HG02981 (cell line): ENCODE data around the gene PARD3B.

Source experiments
- ATAC-seq: cut with Tn5 transposase; IDR thresholded peaks from one replicate; pipeline ENCODE4 v1.9.1; 2021; ENCODE audit warnings: mild to moderate bottlenecking, moderate library complexity; ENCODE audit not compliant: unreplicated experiment

PARD3B gene

GRCh38 chr2:205364261-205364660 lies 819.0 kb downstream of the PARD3B start:
- no peak for ATAC-seq

DNA sequence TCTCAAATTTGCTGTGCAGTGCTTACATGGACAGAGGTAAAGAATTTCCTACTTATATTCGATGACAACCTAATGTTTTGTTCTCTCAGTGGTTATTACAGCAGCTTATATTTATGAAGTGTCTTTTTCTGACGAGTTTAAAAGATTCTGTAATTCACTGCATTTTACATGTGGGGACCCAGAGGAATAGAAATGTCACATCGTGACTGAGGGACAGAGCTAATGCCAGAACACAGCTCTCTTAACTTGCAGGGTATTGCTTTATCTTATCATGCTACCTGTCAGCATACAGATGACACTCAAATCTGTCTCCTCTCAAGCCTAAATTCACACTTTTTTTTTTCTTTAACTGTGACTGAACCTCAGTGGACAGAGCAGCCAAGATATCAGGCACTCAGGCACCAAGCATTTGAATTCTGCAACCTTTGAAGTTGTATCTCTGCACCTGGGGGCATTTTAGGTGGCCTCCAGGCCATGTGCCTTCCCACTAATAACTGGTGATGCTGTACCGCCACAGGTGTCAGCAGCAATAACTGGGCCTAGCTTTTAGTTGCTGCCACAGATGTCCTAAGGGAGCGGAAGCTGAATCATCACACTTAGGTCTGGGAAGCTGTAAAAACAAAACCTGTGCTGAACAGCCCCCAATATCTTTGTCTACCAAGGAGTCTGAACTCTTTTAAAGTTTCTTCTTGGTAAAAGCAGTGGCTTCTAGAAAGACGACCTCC lies 821.2 kb downstream of the PARD3B start:
- ATAC-seq: no peak

DNA sequence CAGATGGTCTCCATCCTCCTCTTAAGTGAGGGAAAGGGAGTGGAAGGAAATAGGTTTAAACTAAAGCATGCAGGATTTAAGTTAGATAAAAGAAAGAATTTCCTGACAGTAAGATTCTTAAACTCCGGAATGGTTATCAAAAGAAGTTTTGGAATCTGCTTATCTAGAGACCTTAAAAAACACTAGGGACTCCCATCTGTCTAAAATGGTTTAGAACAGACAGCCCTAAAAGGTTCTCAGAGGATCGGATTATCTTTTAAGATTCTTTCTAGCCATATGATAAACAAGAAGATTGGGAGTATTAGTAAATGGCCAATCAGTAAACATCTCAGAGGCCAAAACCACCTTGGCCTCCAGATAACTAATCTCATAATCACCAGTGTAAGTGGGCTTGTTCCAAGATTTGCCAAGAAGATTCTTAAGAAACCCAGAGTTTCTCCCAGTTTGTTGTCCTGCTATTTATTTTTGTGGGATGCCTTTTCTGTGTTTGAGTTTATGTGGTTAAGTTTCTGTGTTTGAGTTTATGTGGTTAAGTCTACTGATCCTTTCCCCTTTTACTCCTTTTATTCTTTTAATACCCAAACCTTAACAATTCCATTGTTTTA lies 822.2 kb downstream of the PARD3B start:
- no peak for ATAC-seq

DNA sequence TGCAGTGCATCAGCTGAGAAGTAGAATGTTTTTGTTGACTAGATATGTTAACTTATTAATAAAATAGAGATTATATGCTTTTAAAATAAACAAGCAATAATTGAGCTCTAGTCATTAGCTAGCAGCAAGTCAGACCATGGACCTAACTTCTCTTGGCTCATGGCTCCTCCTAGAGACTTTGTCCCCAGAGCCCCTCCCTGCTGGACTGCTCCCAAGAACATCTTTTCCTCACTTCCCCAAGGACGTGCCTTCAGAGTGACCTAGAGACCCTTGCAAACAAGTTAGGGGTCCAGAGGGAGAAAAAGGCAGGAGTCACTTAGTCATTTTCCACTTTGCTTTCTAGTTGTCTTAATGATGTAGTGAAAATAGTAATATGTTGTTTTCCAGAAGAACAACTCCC lies 824.5 kb downstream of the PARD3B start:
- ATAC-seq: no peak

DNA sequence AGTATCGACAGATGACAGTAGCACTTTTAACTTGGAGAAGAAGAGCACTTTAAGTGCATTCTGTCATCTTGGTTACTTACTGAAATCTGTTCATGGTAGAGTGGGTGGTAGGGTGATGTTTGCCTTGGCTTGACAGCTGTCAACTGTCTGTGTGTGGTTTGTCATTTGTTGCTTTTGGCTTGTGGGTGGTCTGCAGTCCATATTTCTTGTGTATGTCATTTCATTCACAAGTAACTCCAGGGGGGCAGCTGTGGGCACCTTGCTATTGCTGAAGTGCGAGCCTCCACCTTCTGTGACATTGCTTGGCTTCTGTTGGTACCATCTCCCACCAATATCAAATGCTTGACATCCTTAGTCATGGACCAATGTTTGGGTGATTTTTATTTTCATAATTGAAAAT lies 825.5 kb downstream of the PARD3B start:
- no peak for ATAC-seq

DNA sequence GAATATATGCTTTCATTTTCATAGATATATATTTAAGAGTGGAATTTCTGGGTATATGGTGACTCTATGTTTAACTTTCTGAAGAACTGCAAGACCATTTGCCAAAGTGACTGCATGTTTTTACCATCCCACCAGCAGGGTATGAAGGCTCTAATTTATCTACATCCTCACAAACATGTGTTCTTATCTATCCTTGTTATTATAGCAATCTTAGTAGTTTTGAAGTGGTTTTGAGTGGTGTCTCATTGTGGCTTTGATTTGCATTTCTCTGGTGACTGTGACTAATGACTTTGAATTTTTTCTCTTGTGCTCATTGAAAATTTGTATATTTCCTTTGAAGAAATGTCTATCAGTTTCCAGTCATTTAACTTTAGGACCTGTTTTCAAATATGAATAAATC lies 826.9 kb downstream of the PARD3B start:
- ATAC-seq: no peak

GRCh38 chr2:205375461-205376448 lies 830.5 kb downstream of the PARD3B start:
- ATAC-seq: no peak

DNA sequence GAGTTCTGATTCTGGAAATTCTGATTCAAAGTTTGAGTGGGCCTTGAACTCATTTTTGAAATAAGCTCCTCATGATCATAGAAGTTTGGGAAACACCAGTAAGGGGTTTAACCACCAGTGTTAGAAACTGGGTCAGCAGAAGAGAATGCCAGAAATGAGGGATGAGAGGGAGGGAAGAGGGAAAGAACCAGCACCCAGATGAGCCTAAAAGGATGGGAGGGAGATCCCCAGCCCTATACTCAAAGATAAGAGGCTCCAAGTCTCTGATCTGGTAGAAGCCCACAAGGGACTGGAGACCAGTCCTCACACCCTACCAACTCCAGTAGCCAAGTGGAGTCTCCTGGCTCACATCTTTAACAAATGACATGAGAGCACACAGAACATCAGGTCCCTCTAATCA lies 832.0 kb downstream of the PARD3B start:
- no peak for ATAC-seq

- no peak for ATAC-seq
These were observed 838.3 kb downstream of the PARD3B start for GRCh38 chr2:205383601-205384000.

- no peak for ATAC-seq
These were observed 840.8 kb downstream of the PARD3B start for GRCh38 chr2:205386109-205386508.

GRCh38 chr2:205387350-205388055 lies 842.2 kb downstream of the PARD3B start:
- ATAC-seq: no peak

GRCh38 chr2:205390866-205391265 lies 845.6 kb downstream of the PARD3B start:
- no peak for ATAC-seq

DNA sequence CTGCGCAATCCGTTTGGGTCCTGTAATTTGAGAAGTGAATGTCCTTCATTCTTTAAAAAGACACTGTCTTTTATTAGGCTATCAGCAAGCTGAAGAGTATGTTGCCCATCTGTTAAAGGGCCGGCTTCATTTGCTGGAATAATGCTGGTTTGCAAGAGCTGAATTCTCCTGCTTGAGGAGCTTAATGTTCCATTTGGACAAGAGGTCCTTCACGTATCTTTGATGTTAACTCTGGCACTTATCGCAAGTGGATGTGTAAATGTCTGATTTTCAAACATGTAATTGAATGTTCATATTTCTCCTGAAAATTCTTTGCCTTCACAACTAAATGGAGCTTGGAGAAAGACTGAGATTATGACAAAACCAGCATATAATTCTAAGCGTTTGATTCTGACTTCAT lies 856.2 kb downstream of the PARD3B start:
- ATAC-seq: no peak

GRCh38 chr2:205402011-205402410 lies 856.7 kb downstream of the PARD3B start:
- no peak for ATAC-seq

GRCh38 chr2:205403244-205403825 lies 858.1 kb downstream of the PARD3B start:
- ATAC-seq: no peak

DNA sequence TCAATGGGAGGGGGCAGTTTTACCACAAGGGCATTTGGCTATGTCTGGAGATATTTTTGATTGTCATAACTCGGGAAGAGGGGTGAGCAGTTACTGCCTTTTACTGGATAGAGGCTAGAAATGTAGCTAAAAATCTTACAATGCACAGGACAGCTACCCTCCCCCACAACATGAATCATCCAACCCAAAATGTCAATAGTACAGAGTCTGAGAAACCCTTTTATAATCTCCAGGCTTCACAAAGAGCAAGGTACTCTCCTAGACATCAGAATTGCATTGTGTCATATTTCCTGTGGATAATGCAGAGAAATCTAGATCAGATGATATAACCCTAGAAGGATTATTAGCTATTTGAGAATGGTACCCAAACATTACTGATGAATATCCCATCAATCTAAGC lies 859.9 kb downstream of the PARD3B start:
- ATAC-seq: no peak

GRCh38 chr2:205405752-205406151 lies 860.5 kb downstream of the PARD3B start:
- ATAC-seq: no peak

DNA sequence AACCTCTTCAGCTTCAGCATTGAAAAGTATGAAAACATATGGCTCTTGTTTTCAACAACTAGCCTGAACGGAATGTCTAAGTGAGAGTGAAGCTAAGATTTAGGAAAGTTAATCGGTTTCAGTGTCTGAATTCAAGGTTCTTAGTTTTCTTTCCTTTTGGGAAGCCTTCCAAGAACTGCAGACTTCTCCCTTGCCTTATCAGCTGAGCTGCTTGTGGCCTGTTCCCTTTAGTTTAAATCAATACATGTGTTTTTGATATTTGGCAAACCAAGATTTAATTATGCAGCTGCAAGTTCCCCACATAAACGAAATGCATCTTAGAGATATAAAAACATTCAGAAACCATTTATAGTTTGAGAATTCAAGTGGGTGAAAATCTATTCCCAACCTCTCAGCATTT lies 862.7 kb downstream of the PARD3B start:
- no peak for ATAC-seq

DNA sequence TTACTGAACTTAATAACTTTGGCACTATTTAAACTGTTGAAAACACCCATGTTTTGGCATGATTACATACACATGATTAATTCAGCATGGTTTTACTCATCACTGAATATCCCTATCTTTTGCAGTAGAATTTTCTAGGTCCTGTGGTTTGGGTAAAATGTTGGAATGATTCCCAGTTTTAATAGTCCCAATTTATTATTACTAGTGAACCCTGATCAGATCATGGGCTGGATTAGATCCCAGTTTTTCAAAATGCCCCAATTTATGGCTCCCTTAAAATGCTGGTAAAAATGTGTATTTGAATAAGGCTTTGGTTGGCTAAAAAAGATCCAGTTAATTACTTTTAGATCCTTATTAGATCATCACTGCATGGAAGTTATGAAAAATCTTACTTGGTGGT lies 863.4 kb downstream of the PARD3B start:
- ATAC-seq: no peak

GRCh38 chr2:205409411-205409810 lies 864.1 kb downstream of the PARD3B start:
- ATAC-seq: no peak

DNA sequence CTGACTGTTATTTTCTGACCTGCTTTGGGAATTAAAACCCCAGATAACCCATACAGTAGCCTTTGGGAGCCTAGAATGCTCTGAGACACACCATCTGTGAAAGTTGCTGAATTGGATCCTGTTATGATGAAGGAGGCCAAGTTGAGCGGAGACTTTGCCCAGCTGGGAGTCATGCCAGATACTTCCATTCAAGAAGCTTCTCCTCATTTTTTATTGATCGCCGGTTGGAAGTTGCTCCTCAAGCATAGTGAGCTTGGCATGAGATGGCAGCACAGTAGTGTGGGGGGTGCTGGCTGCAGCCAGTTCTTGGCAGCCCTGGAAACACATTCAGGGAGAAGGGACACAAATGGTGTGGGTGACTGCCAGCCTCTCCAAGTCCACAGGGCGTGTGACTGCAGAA lies 866.3 kb downstream of the PARD3B start:
- no peak for ATAC-seq
